Skeletal muscle satellite cell (primary cell): Measurements from ENCODE around the gene TNNI2.

Experiments
- H3K27me3 ChIP-seq: 2 replicates; pipeline ENCODE4 v1.7.0; 2013; ENCODE audit warnings: low read length; ENCODE audit not compliant: control insufficient read depth, insufficient read depth
- H3K36me3 ChIP-seq: 2 replicates; pipeline ENCODE4 v1.7.0; 2013; ENCODE audit warnings: mild to moderate bottlenecking, control low read depth, low read length; ENCODE audit not compliant: insufficient read depth
- H3K4me1 ChIP-seq: 2 replicates; pipeline ENCODE4 v1.7.0; 2013; ENCODE audit warnings: low read length; ENCODE audit not compliant: control insufficient read depth, insufficient read depth
- H3K4me2 ChIP-seq: 2 replicates; pipeline ENCODE4 v1.7.0; 2013; ENCODE audit warnings: mild to moderate bottlenecking, low read length
- H3K4me3 ChIP-seq: 2 replicates; pipeline ENCODE4 v1.7.0; 2013; ENCODE audit warnings: low read length
- H3K9ac ChIP-seq: 2 replicates; pipeline ENCODE4 v1.7.0; 2013; ENCODE audit warnings: mild to moderate bottlenecking, low read depth, low read length, moderate library complexity
- H3K9me3 ChIP-seq: replicated peaks from 2 replicates; pipeline ENCODE4 v1.7.0; 2013; ENCODE audit warnings: mild to moderate bottlenecking, control low read depth, low read length

The TNNI2 gene

GRCh38 chr11:1836011-1836945 is 2.5 kb upstream of the TNNI2 start:
- no peak overlapping the region for H3K4me3 ChIP-seq
- H3K9ac ChIP-seq = no peak overlapping the region
- peaks cover 11% of the 10 kb centered on the region for H3K4me1 ChIP-seq
- H3K4me2 ChIP-seq = no peak overlapping the region
- H3K27me3 ChIP-seq = no peaks in the 10 kb centered on the region
- H3K9me3 ChIP-seq = no peaks in the 10 kb centered on the region
- no peaks in the 10 kb centered on the region for H3K36me3 ChIP-seq

GRCh38 chr11:1837171-1838076 is 1.4 kb upstream of the TNNI2 start:
- Histone ChIP-seq H3K9me3 (no peaks in the 10 kb centered on the region), H3K36me3 (no peaks in the 10 kb centered on the region), H3K9ac (no peak overlapping the region), H3K4me1 (peaks cover 6% of the 10 kb centered on the region), H3K27me3 (no peaks in the 10 kb centered on the region), H3K4me3 (no peak overlapping the region), H3K4me2 (peak overlapping the region; percentile 39)

- Histone ChIP-seq H3K27me3 (no peaks in the 10 kb centered on the region), H3K9me3 (no peaks in the 10 kb centered on the region), H3K36me3 (no peaks in the 10 kb centered on the region), H3K9ac (no peak overlapping the region), H3K4me1 (peaks cover 3% of the 10 kb centered on the region), H3K4me3 (no peak overlapping the region), H3K4me2 (peak overlapping the region; percentile 39)
Measured at GRCh38 chr11:1838077-1838425, 730 bp upstream of the TNNI2 start.

GRCh38 chr11:1839204-1839923 is 583 bp downstream of the TNNI2 start:
- no peak overlapping the region for H3K4me3 ChIP-seq
- H3K9me3 ChIP-seq = no peaks in the 10 kb centered on the region
- no peak overlapping the region for H3K4me2 ChIP-seq
- no peak overlapping the region for H3K9ac ChIP-seq
- H3K36me3 ChIP-seq = no peaks in the 10 kb centered on the region
- H3K4me1 ChIP-seq = peaks cover 3% of the 10 kb centered on the region
- no peaks in the 10 kb centered on the region for H3K27me3 ChIP-seq

- H3K9ac ChIP-seq = no peak overlapping the region
- H3K36me3 ChIP-seq = no peaks in the 10 kb centered on the region
- H3K27me3 ChIP-seq = peaks cover 4% of the 10 kb centered on the region
- no peak overlapping the region for H3K4me2 ChIP-seq
- H3K4me1 ChIP-seq = peaks cover 3% of the 10 kb centered on the region
- no peak overlapping the region for H3K4me3 ChIP-seq
- H3K9me3 ChIP-seq = no peaks in the 10 kb centered on the region
Measured at GRCh38 chr11:1839924-1840779, 1.4 kb downstream of the TNNI2 start.

GRCh38 chr11:1840780-1841480 is 2.1 kb downstream of the TNNI2 start:
- no peak overlapping the region for H3K9ac ChIP-seq
- no peaks in the 10 kb centered on the region for H3K9me3 ChIP-seq
- H3K4me1 ChIP-seq = peaks cover 3% of the 10 kb centered on the region
- H3K36me3 ChIP-seq = no peaks in the 10 kb centered on the region
- H3K27me3 ChIP-seq = peaks cover 4% of the 10 kb centered on the region
- H3K4me2 ChIP-seq = no peak overlapping the region
- no peak overlapping the region for H3K4me3 ChIP-seq

- Histone ChIP-seq H3K27me3 (peaks cover 4% of the 10 kb centered on the region), H3K4me3 (no peak overlapping the region), H3K9ac (no peak overlapping the region), H3K4me1 (peaks cover 3% of the 10 kb centered on the region), H3K9me3 (no peaks in the 10 kb centered on the region), H3K4me2 (no peak overlapping the region), H3K36me3 (no peaks in the 10 kb centered on the region)
Measured at GRCh38 chr11:1841511-1842148, 2.8 kb downstream of the TNNI2 start.

GRCh38 chr11:1842149-1843097 is 3.6 kb downstream of the TNNI2 start:
- H3K4me2 ChIP-seq = no peak overlapping the region
- peaks cover 4% of the 10 kb centered on the region for H3K27me3 ChIP-seq
- peaks cover 3% of the 10 kb centered on the region for H3K4me1 ChIP-seq
- no peaks in the 10 kb centered on the region for H3K36me3 ChIP-seq
- H3K4me3 ChIP-seq = no peak overlapping the region
- H3K9ac ChIP-seq = no peak overlapping the region
- no peaks in the 10 kb centered on the region for H3K9me3 ChIP-seq

- no peak overlapping the region for H3K4me2 ChIP-seq
- no peaks in the 10 kb centered on the region for H3K9me3 ChIP-seq
- H3K4me1 ChIP-seq = peaks cover 6% of the 10 kb centered on the region
- no peaks in the 10 kb centered on the region for H3K36me3 ChIP-seq
- H3K27me3 ChIP-seq = peaks cover 4% of the 10 kb centered on the region
- H3K4me3 ChIP-seq = no peak overlapping the region
- no peak overlapping the region for H3K9ac ChIP-seq
Measured at GRCh38 chr11:1843098-1843473, 4.3 kb downstream of the TNNI2 start.
